ENCODE results near the gene GJB3.
A peak's percentile ranks its signal among the peaks of the same experiment; 100 is the strongest.

The GJB3 gene

GRCh38 chr1:34787461-34788420 lies 6.7 kb downstream of the GJB3 start:
- TF ChIP-seq EZH2 (IDR thresholded peaks at IDR 0.05; ENCODE audit: borderline replicate concordance, low read depth, low read length, severe bottlenecking) (no peak), CTCF (IDR thresholded peaks at IDR 0.05; ENCODE audit: borderline replicate concordance, extremely low read depth, low read length, poor library complexity, severe bottlenecking) (peak; percentile 46)
- no peaks in the 10 kb centered on the region for H3K9me3 ChIP-seq (ENCODE audit: insufficient read depth, low read length, severe bottlenecking)
- no peaks in the 10 kb centered on the region for H3K27me3 ChIP-seq (ENCODE audit: insufficient read depth, low read length, poor library complexity)
- H3K4me3 ChIP-seq (ENCODE audit: low read depth in 1 of 2, low read length in 2 of 2) = no peak overlapping the region
- H3K27ac ChIP-seq (ENCODE audit: low read length) = no peak overlapping the region
- H3K4me1 ChIP-seq (ENCODE audit: insufficient read depth, low read length) = no peaks in the 10 kb centered on the region
- peak; percentile 7 for DNase-seq
- H4K20me1 ChIP-seq (ENCODE audit: insufficient read depth, low read length) = peaks cover 18% of the 10 kb centered on the region
- no peak overlapping the region for H2AFZ ChIP-seq (ENCODE audit: low read depth, low read length)
- H3K9ac ChIP-seq (ENCODE audit: low read depth, low read length) = no peak overlapping the region
- H3K79me2 ChIP-seq (ENCODE audit: insufficient read depth, low read length) = no peaks in the 10 kb centered on the region
- no peak for ATAC-seq (ENCODE audit: insufficient read depth, low read depth)
- H3K4me2 ChIP-seq (ENCODE audit: insufficient read depth, low read length) = no peak overlapping the region
- H3K36me3 ChIP-seq (ENCODE audit: insufficient read depth, low read length) = no peaks in the 10 kb centered on the region

- Histone ChIP-seq H3K9ac (ENCODE audit: low read depth, low read length) (no peak overlapping the region), H3K27me3 (ENCODE audit: insufficient read depth, low read length, poor library complexity) (no peaks in the 10 kb centered on the region), H2AFZ (ENCODE audit: low read depth, low read length) (no peak overlapping the region), H4K20me1 (ENCODE audit: insufficient read depth, low read length) (peaks cover 16% of the 10 kb centered on the region), H3K4me1 (ENCODE audit: insufficient read depth, low read length) (no peaks in the 10 kb centered on the region), H3K27ac (ENCODE audit: low read length) (no peak overlapping the region), H3K79me2 (ENCODE audit: insufficient read depth, low read length) (no peaks in the 10 kb centered on the region), H3K4me3 (ENCODE audit: low read depth in 1 of 2, low read length in 2 of 2) (no peak overlapping the region), H3K9me3 (ENCODE audit: insufficient read depth, low read length, severe bottlenecking) (no peaks in the 10 kb centered on the region), H3K36me3 (ENCODE audit: insufficient read depth, low read length) (no peaks in the 10 kb centered on the region), H3K4me2 (ENCODE audit: insufficient read depth, low read length) (no peak overlapping the region)
- DNase-seq (no peak), ATAC-seq (ENCODE audit: insufficient read depth, low read depth) (no peak)
- no peak for TF ChIP-seq EZH2 (IDR thresholded peaks at IDR 0.05; ENCODE audit: borderline replicate concordance, low read depth, low read length, severe bottlenecking)
- TF ChIP-seq CTCF (IDR thresholded peaks at IDR 0.05; ENCODE audit: borderline replicate concordance, extremely low read depth, low read length, poor library complexity, severe bottlenecking) = no peak
These were observed 10.0 kb downstream of the GJB3 start for GRCh38 chr1:34790985-34791384.

GRCh38 chr1:34792424-34792823 lies 11.4 kb downstream of the GJB3 start:
- DNase-seq (no peak), ATAC-seq (ENCODE audit: insufficient read depth, low read depth) (no peak)
- Histone ChIP-seq H3K9ac (ENCODE audit: low read depth, low read length) (no peak overlapping the region), H2AFZ (ENCODE audit: low read depth, low read length) (no peak overlapping the region), H3K27me3 (ENCODE audit: insufficient read depth, low read length, poor library complexity) (no peaks in the 10 kb centered on the region), H3K4me3 (ENCODE audit: low read depth in 1 of 2, low read length in 2 of 2) (no peak overlapping the region), H3K36me3 (ENCODE audit: insufficient read depth, low read length) (no peaks in the 10 kb centered on the region), H3K9me3 (ENCODE audit: insufficient read depth, low read length, severe bottlenecking) (no peaks in the 10 kb centered on the region), H3K4me2 (ENCODE audit: insufficient read depth, low read length) (no peak overlapping the region), H3K27ac (ENCODE audit: low read length) (no peak overlapping the region), H3K79me2 (ENCODE audit: insufficient read depth, low read length) (no peaks in the 10 kb centered on the region), H3K4me1 (ENCODE audit: insufficient read depth, low read length) (no peaks in the 10 kb centered on the region), H4K20me1 (ENCODE audit: insufficient read depth, low read length) (peaks cover 5% of the 10 kb centered on the region; the same call in 1 of the 2 replicates)
- TF ChIP-seq CTCF (IDR thresholded peaks at IDR 0.05; ENCODE audit: borderline replicate concordance, extremely low read depth, low read length, poor library complexity, severe bottlenecking) = no peak
- TF ChIP-seq EZH2 (IDR thresholded peaks at IDR 0.05; ENCODE audit: borderline replicate concordance, low read depth, low read length, severe bottlenecking) = no peak

All from DND-41 (cell line).